Ishikawa (cell line): ENCODE measurements around the gene SPSB3.

Experiments
- CEBPB ChIP-seq: IDR thresholded peaks from 2 replicates; pipeline ENCODE4 v1.6.1; 2012
- CREB1 ChIP-seq: IDR thresholded peaks from 2 replicates; pipeline ENCODE4 v1.6.1; 2012; ENCODE audit warnings: low read depth
- EGR1 ChIP-seq: IDR thresholded peaks from 2 replicates; pipeline ENCODE4 v1.6.1; 2012
- EP300 ChIP-seq: IDR thresholded peaks from 2 replicates; pipeline ENCODE4 v1.6.1; 2012; ENCODE audit warnings: borderline replicate concordance
- FOXM1 ChIP-seq: IDR thresholded peaks from 2 replicates; pipeline ENCODE4 v1.6.1; 2012; ENCODE audit warnings: low read depth, borderline replicate concordance
- RAD21 ChIP-seq: IDR thresholded peaks from 2 replicates; pipeline ENCODE4 v1.6.1; 2012; ENCODE audit warnings: low read depth
- TAF1 ChIP-seq: IDR thresholded peaks from 2 replicates; pipeline ENCODE4 v1.6.1; 2012; ENCODE audit warnings: low read depth, mild to moderate bottlenecking
- TCF12 ChIP-seq: IDR thresholded peaks from 2 replicates; pipeline ENCODE4 v1.6.1; 2012; ENCODE audit warnings: low read depth
- TEAD4 ChIP-seq: IDR thresholded peaks from 2 replicates; pipeline ENCODE4 v1.6.1; 2012
- YY1 ChIP-seq: IDR thresholded peaks from 2 replicates; pipeline ENCODE4 v1.6.1; 2012; ENCODE audit warnings: low read depth
- TF ChIP-seq, protein P1 (sequence below): IDR thresholded peaks from 2 replicates; pipeline ENCODE4 v1.6.1; 2012; ENCODE audit warnings: low read depth, mild to moderate bottlenecking
- TF ChIP-seq, protein P2 (sequence below): IDR thresholded peaks from 2 replicates; pipeline ENCODE4 v1.6.1; 2012

- TF ChIP-seq CREB1: no peak
- TF ChIP-seq, protein P1, sequence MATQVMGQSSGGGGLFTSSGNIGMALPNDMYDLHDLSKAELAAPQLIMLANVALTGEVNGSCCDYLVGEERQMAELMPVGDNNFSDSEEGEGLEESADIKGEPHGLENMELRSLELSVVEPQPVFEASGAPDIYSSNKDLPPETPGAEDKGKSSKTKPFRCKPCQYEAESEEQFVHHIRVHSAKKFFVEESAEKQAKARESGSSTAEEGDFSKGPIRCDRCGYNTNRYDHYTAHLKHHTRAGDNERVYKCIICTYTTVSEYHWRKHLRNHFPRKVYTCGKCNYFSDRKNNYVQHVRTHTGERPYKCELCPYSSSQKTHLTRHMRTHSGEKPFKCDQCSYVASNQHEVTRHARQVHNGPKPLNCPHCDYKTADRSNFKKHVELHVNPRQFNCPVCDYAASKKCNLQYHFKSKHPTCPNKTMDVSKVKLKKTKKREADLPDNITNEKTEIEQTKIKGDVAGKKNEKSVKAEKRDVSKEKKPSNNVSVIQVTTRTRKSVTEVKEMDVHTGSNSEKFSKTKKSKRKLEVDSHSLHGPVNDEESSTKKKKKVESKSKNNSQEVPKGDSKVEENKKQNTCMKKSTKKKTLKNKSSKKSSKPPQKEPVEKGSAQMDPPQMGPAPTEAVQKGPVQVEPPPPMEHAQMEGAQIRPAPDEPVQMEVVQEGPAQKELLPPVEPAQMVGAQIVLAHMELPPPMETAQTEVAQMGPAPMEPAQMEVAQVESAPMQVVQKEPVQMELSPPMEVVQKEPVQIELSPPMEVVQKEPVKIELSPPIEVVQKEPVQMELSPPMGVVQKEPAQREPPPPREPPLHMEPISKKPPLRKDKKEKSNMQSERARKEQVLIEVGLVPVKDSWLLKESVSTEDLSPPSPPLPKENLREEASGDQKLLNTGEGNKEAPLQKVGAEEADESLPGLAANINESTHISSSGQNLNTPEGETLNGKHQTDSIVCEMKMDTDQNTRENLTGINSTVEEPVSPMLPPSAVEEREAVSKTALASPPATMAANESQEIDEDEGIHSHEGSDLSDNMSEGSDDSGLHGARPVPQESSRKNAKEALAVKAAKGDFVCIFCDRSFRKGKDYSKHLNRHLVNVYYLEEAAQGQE: no peak
- TF ChIP-seq FOXM1: no peak
- TF ChIP-seq TAF1: no peak
- no peak for TF ChIP-seq YY1
- TF ChIP-seq RAD21: no peak
- no peak for TF ChIP-seq EGR1
- TF ChIP-seq TEAD4: no peak
- TF ChIP-seq TCF12: no peak
- no peak for TF ChIP-seq EP300
- TF ChIP-seq, protein P2, sequence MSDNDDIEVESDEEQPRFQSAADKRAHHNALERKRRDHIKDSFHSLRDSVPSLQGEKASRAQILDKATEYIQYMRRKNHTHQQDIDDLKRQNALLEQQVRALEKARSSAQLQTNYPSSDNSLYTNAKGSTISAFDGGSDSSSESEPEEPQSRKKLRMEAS: no peak
- TF ChIP-seq CEBPB: no peak
Measured at GRCh38 chr16:1727651-1728624, 54.4 kb downstream of the SPSB3 start.
